ENCODE measurements around the gene ZKSCAN5. TPM values are rescaled to one million over a fixed set of nuclear protein-coding genes. Genes with fewer than 3 reads are reported as not detected.

Gene ZKSCAN5
- polyA plus RNA-seq, 1 donor from 2014 or later, result 18.6 TPM

DNA sequence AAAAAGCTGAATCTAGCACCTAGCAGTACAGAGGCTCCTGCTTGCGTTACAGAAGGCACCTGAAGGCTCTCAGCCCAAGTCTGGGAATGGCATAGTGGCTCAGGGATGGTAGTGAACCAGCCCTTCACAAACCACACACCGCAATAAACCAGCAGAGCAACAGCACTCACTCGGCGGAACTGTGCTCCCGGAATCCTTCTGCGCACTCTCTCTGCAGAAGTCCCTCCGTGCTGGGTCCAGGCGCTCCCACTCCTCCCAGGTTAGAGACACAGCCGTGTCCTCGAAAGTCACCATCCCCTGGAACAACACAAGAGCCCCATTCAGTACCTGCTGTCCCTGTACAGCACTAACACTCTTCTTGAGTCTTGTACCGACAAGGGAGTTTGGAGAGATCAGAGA lies 5.9 kb upstream of the ZKSCAN5 start:
- Histone ChIP-seq H3K27me3 (ENCODE audit: insufficient read depth, low read depth, low read length) (no peaks in the 10 kb centered on the region), H4K20me1 (ENCODE audit: insufficient read depth) (no peaks in the 10 kb centered on the region), H3K4me2 (ENCODE audit: low read length) (peak overlapping the region; percentile 65), H3K9me2 (ENCODE audit: insufficient read depth, low read length) (no peaks in the 10 kb centered on the region), H3K9me3 (ENCODE audit: low read length) (no peaks in the 10 kb centered on the region), H3K36me3 (ENCODE audit: insufficient read depth, low read length) (peaks cover 9% of the 10 kb centered on the region), H3K9ac (ENCODE audit: low read length) (no peak overlapping the region), H3K79me2 (replicated peaks; ENCODE audit: insufficient read depth, low read length) (peaks cover 32% of the 10 kb centered on the region), H2AFZ (ENCODE audit: low read depth, low read length) (no peak overlapping the region), H3K27ac (ENCODE audit: low read length) (no peak overlapping the region), H3K4me3 (ENCODE audit: low read length) (peak overlapping the region; percentile 93), H3F3A (ENCODE audit: insufficient read depth, low read length, poor library complexity, severe bottlenecking) (no peaks in the 10 kb centered on the region)
- no peak for TF ChIP-seq EZH2 (IDR thresholded peaks at IDR 0.05; ENCODE audit: borderline replicate concordance, insufficient read depth, low read length, poor library complexity, severe bottlenecking)
- no peak for TF ChIP-seq EP300 (conservative IDR thresholded peaks at IDR 0.05; ENCODE audit: poor library complexity, severe bottlenecking)
- TF ChIP-seq, protein P1, sequence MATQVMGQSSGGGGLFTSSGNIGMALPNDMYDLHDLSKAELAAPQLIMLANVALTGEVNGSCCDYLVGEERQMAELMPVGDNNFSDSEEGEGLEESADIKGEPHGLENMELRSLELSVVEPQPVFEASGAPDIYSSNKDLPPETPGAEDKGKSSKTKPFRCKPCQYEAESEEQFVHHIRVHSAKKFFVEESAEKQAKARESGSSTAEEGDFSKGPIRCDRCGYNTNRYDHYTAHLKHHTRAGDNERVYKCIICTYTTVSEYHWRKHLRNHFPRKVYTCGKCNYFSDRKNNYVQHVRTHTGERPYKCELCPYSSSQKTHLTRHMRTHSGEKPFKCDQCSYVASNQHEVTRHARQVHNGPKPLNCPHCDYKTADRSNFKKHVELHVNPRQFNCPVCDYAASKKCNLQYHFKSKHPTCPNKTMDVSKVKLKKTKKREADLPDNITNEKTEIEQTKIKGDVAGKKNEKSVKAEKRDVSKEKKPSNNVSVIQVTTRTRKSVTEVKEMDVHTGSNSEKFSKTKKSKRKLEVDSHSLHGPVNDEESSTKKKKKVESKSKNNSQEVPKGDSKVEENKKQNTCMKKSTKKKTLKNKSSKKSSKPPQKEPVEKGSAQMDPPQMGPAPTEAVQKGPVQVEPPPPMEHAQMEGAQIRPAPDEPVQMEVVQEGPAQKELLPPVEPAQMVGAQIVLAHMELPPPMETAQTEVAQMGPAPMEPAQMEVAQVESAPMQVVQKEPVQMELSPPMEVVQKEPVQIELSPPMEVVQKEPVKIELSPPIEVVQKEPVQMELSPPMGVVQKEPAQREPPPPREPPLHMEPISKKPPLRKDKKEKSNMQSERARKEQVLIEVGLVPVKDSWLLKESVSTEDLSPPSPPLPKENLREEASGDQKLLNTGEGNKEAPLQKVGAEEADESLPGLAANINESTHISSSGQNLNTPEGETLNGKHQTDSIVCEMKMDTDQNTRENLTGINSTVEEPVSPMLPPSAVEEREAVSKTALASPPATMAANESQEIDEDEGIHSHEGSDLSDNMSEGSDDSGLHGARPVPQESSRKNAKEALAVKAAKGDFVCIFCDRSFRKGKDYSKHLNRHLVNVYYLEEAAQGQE (IDR thresholded peaks at IDR 0.05; ENCODE audit: borderline replicate concordance), result no peak
- TF ChIP-seq MXI1 (conservative IDR thresholded peaks at IDR 0.05; ENCODE audit: poor library complexity, severe bottlenecking), result no peak
- TF ChIP-seq, protein P2, sequence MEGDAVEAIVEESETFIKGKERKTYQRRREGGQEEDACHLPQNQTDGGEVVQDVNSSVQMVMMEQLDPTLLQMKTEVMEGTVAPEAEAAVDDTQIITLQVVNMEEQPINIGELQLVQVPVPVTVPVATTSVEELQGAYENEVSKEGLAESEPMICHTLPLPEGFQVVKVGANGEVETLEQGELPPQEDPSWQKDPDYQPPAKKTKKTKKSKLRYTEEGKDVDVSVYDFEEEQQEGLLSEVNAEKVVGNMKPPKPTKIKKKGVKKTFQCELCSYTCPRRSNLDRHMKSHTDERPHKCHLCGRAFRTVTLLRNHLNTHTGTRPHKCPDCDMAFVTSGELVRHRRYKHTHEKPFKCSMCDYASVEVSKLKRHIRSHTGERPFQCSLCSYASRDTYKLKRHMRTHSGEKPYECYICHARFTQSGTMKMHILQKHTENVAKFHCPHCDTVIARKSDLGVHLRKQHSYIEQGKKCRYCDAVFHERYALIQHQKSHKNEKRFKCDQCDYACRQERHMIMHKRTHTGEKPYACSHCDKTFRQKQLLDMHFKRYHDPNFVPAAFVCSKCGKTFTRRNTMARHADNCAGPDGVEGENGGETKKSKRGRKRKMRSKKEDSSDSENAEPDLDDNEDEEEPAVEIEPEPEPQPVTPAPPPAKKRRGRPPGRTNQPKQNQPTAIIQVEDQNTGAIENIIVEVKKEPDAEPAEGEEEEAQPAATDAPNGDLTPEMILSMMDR (IDR thresholded peaks at IDR 0.05; ENCODE audit: poor library complexity, severe bottlenecking), result no peak
- TF ChIP-seq RAD21 (conservative IDR thresholded peaks at IDR 0.05), result no peak
- TF ChIP-seq TAF1 (IDR thresholded peaks at IDR 0.05; ENCODE audit: low read depth), result no peak
- no peak for TF ChIP-seq POLR2AphosphoS5 (IDR thresholded peaks at IDR 0.05)
- no peak for TF ChIP-seq SMC3 (conservative IDR thresholded peaks at IDR 0.05; ENCODE audit: poor library complexity)

DNA sequence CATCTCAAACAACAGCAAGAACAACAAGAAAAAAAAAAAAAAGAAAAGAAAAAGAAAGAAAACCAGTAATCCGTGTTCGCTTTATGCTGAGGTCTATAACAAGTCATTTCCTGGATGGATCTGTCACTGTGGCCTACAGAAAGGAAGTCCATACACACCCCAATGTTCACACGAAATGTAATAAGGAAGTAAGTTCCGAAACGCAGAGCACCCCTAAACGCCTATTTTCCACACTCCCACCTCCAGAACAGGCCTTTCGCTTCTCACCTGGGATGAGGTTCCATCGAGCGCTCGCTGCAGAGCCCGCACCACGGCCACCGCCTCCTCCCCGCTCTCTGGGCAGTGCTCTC lies 5.1 kb upstream of the ZKSCAN5 start:
- H3K9ac ChIP-seq (ENCODE audit: low read length), result peak overlapping the region; percentile 73
- no peaks in the 10 kb centered on the region for H3F3A ChIP-seq (ENCODE audit: insufficient read depth, low read length, poor library complexity, severe bottlenecking)
- H3K36me3 ChIP-seq (ENCODE audit: insufficient read depth, low read length), result peaks cover under 1% of the 10 kb centered on the region
- H3K4me3 ChIP-seq (ENCODE audit: low read length), result peak overlapping the region; percentile 93
- no peaks in the 10 kb centered on the region for H3K9me3 ChIP-seq (ENCODE audit: low read length)
- H3K27me3 ChIP-seq (ENCODE audit: insufficient read depth, low read depth, low read length), result no peaks in the 10 kb centered on the region
- H3K79me2 ChIP-seq (replicated peaks; ENCODE audit: insufficient read depth, low read length), result peaks cover 32% of the 10 kb centered on the region
- TF ChIP-seq MXI1 (conservative IDR thresholded peaks at IDR 0.05; ENCODE audit: poor library complexity, severe bottlenecking) (no peak), RAD21 (conservative IDR thresholded peaks at IDR 0.05) (no peak), POLR2AphosphoS5 (IDR thresholded peaks at IDR 0.05) (no peak), TAF1 (IDR thresholded peaks at IDR 0.05; ENCODE audit: low read depth) (no peak), SMC3 (conservative IDR thresholded peaks at IDR 0.05; ENCODE audit: poor library complexity) (no peak), EZH2 (IDR thresholded peaks at IDR 0.05; ENCODE audit: borderline replicate concordance, insufficient read depth, low read length, poor library complexity, severe bottlenecking) (no peak), EP300 (conservative IDR thresholded peaks at IDR 0.05; ENCODE audit: poor library complexity, severe bottlenecking) (no peak)
- TF ChIP-seq, protein P2 (IDR thresholded peaks at IDR 0.05; ENCODE audit: poor library complexity, severe bottlenecking), result no peak
- TF ChIP-seq, protein P1 (IDR thresholded peaks at IDR 0.05; ENCODE audit: borderline replicate concordance), result no peak
- H2AFZ ChIP-seq (ENCODE audit: low read depth, low read length), result peak overlapping the region; percentile 22
- no peaks in the 10 kb centered on the region for H4K20me1 ChIP-seq (ENCODE audit: insufficient read depth)
- H3K9me2 ChIP-seq (ENCODE audit: insufficient read depth, low read length), result no peaks in the 10 kb centered on the region
- peak overlapping the region; percentile 67 for H3K27ac ChIP-seq (ENCODE audit: low read length)
- peak overlapping the region; percentile 40 for H3K4me2 ChIP-seq (ENCODE audit: low read length)
